SK-N-SH treated with all-trans-retinoic acid at 6 μM for 48 hours (cell line): Measurements from ENCODE around the gene OR52B4.
"Not testable (repeated sequence)": the region's sequence is repeated elsewhere in the genome, so short reads cannot be mapped to it uniquely, and the experiment has no call there.

ENCODE experiments used
- BACH2 ChIP-seq: fragments of 250-450 bp; sonication (Bioruptor Pico); IDR thresholded peaks from 2 replicates; pipeline ENCODE4 v1.9.0; 2021; ENCODE audit warnings: mild to moderate bottlenecking, borderline replicate concordance
- ISL1 ChIP-seq: fragments of 250-450 bp; sonication (Bioruptor Pico); IDR thresholded peaks from 2 replicates; pipeline ENCODE4 v2.1.2; 2022; ENCODE audit warnings: mild to moderate bottlenecking, moderate library complexity
- OSR1 ChIP-seq: fragments of 250-450 bp; sonication (Bioruptor Pico); IDR thresholded peaks from 2 replicates; pipeline ENCODE4 v1.8.0; 2022; ENCODE audit warnings: moderate library complexity, mild to moderate bottlenecking, inconsistent platforms
- PATZ1 ChIP-seq: fragments of 250-450 bp; sonication (Bioruptor Pico); IDR thresholded peaks from 2 replicates; pipeline ENCODE4 v1.8.0; 2020; ENCODE audit warnings: mild to moderate bottlenecking, moderate library complexity, borderline replicate concordance
- ZFP3 ChIP-seq: fragments of 250-450 bp; sonication (Bioruptor Pico); IDR thresholded peaks from 2 replicates; pipeline ENCODE4 v1.5.0; 2020; ENCODE audit warnings: mild to moderate bottlenecking, moderate library complexity
- ZFP30 ChIP-seq: fragments of 450-650 bp; formaldehyde crosslinking; IDR thresholded peaks from 2 replicates; pipeline ENCODE4 v1.5.0; 2022; ENCODE audit warnings: mild to moderate bottlenecking, moderate library complexity
- ZNF8 ChIP-seq: fragments of 450-650 bp; formaldehyde crosslinking; IDR thresholded peaks from 2 replicates; pipeline ENCODE4 v1.5.0; 2020; ENCODE audit warnings: mild to moderate bottlenecking, moderate library complexity
- TF ChIP-seq, protein P1 (sequence below): fragments of 250-450 bp; sonication (Bioruptor Pico); IDR thresholded peaks from 2 replicates; pipeline ENCODE4 v1.5.1; 2021; ENCODE audit warnings: mild to moderate bottlenecking, moderate library complexity

DNA sequence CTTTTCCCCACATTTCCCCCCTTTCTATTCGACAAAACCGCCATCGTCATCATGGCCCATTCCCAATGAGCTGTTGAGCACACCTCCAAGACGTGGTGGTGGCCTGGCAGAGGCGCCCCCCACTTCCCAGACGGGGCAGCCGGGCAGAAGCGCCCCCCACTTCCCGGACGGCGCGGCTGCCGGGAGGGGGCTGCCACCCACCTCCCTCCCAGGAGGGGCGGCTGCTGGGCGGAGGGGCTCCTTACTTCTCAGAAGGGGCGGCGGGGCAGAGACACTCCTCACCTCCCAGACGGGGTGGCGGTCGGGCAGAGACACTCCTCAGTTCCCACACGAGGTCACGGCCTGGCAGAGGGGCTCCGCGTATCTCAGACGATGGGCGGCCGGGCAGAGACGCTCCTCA, 33.8 kb downstream of the OR52B4 start:
- TF ChIP-seq ZFP3 (CRISPR knock-in tag); PATZ1 (CRISPR knock-in tag); BACH2; ISL1; ZFP30 (CRISPR knock-in tag); ZNF8 (CRISPR knock-in tag); OSR1 (CRISPR knock-in tag): not testable (repeated sequence)
- TF ChIP-seq, protein P1, sequence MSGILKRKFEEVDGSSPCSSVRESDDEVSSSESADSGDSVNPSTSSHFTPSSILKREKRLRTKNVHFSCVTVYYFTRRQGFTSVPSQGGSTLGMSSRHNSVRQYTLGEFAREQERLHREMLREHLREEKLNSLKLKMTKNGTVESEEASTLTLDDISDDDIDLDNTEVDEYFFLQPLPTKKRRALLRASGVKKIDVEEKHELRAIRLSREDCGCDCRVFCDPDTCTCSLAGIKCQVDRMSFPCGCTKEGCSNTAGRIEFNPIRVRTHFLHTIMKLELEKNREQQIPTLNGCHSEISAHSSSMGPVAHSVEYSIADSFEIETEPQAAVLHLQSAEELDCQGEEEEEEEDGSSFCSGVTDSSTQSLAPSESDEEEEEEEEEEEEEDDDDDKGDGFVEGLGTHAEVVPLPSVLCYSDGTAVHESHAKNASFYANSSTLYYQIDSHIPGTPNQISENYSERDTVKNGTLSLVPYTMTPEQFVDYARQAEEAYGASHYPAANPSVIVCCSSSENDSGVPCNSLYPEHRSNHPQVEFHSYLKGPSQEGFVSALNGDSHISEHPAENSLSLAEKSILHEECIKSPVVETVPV, result not testable (repeated sequence)
